ENCODE results near the gene NPPA.
"Not testable (repeated sequence)": the region's sequence is repeated elsewhere in the genome, so short reads cannot be mapped to it uniquely, and the experiment has no call there.

NPPA gene

GRCh38 chr1:11807133-11807532 lies 40.5 kb downstream of the NPPA start:
- no peak for DNase-seq (ENCODE audit: low read depth in 3 of 3)

- DNase-seq (ENCODE audit: low read depth in 3 of 3): no peak
Measured at GRCh38 chr1:11806307-11806936, 41.2 kb downstream of the NPPA start.

- DNase-seq (ENCODE audit: low read depth in 3 of 3): peak; percentile 92 to 95 (median 93)
Measured at GRCh38 chr1:11805422-11806306, 41.9 kb downstream of the NPPA start, which contains the start of the genes CLCN6 and MTHFR. TSS of gene CLCN6 (plus strand) at chr1:11806191. CDS start at chr1:11806263, 72 bp downstream. TSS of gene MTHFR (minus strand) at chr1:11805964. CDS start at chr1:11803116, 2,848 bp downstream.

- peak in 1 of 3 experiments; percentile 24 for DNase-seq (ENCODE audit: low read depth in 3 of 3)
Measured at GRCh38 chr1:11804666-11805421, 42.7 kb downstream of the NPPA start.

GRCh38 chr1:11803924-11804665 lies 43.5 kb downstream of the NPPA start:
- not testable (repeated sequence) for DNase-seq (ENCODE audit: low read depth in 3 of 3)

GRCh38 chr1:11802973-11803885 lies 44.4 kb downstream of the NPPA start:
- DNase-seq (ENCODE audit: low read depth in 3 of 3): peak; percentile 31 to 44 (median 40)

GRCh38 chr1:11802616-11802972 lies 45.0 kb downstream of the NPPA start:
- no peak for DNase-seq (ENCODE audit: low read depth in 3 of 3)

GRCh38 chr1:11800756-11801433 lies 46.7 kb downstream of the NPPA start:
- no peak for DNase-seq (ENCODE audit: low read depth in 3 of 3)

- DNase-seq (ENCODE audit: low read depth in 3 of 3): no peak
Measured at GRCh38 chr1:11800391-11800755, 47.2 kb downstream of the NPPA start.

- DNase-seq (ENCODE audit: low read depth in 3 of 3): no peak
Measured at GRCh38 chr1:11799896-11800295, 47.7 kb downstream of the NPPA start.

- DNase-seq (ENCODE audit: low read depth in 3 of 3): no peak
Measured at GRCh38 chr1:11799099-11799498, 48.5 kb downstream of the NPPA start.

- DNase-seq (ENCODE audit: low read depth in 3 of 3): no peak
Measured at GRCh38 chr1:11797525-11798216, 49.9 kb downstream of the NPPA start.

GRCh38 chr1:11796036-11796828 lies 51.4 kb downstream of the NPPA start:
- DNase-seq (ENCODE audit: low read depth in 3 of 3): no peak
